ENCODE measurements around the gene GPALPP1. TPM values are rescaled to one million over a fixed set of nuclear protein-coding genes. Genes with fewer than 3 reads are reported as not detected.
A peak's percentile ranks its signal among the peaks of the same experiment; 100 is the strongest.
"Not testable (repeated sequence)": the region's sequence is repeated elsewhere in the genome, so short reads cannot be mapped to it uniquely, and the experiment has no call there.

Gene GPALPP1
- polyA plus RNA-seq (2012; ENCODE audit: insufficient read depth, insufficient read length) = 31.6 TPM

GRCh38 chr13:44989071-44989889 is at the start of gene GPALPP1, which contains the start of gene NUFIP1:
GPALPP1 (plus strand) TSS chr13:44989538; CDS start chr13:44989655, 117 bp downstream.
NUFIP1 (minus strand) TSS chr13:44989471; CDS start chr13:44989436, 35 bp downstream.
- H3K4me3 ChIP-seq (ENCODE audit: low read length) = peak within 1 kb of the TSS; percentile 95
- peak; percentile 90 for DNase-seq (ENCODE audit: low read depth, low spot score)

- H3K4me3 ChIP-seq (ENCODE audit: low read length) = not testable (repeated sequence)
Measured at GRCh38 chr13:44943411-44943810, 45.9 kb upstream of the GPALPP1 start.

GRCh38 chr13:44951184-44951583 is 38.2 kb upstream of the GPALPP1 start:
- no peak for DNase-seq (ENCODE audit: low read depth, low spot score)

More at GRCh38 chr13:44943411-44943810, 45.9 kb upstream of the GPALPP1 start:
- not testable (repeated sequence) for DNase-seq (ENCODE audit: low read depth, low spot score)

GRCh38 chr13:44952671-44953070 is 36.7 kb upstream of the GPALPP1 start:
- DNase-seq (ENCODE audit: low read depth, low spot score) = no peak
- no peak overlapping the region for H3K4me3 ChIP-seq (ENCODE audit: low read length)

More at GRCh38 chr13:44951184-44951583, 38.2 kb upstream of the GPALPP1 start:
- no peak overlapping the region for H3K4me3 ChIP-seq (ENCODE audit: low read length)

GRCh38 chr13:44954224-44954623 is 35.1 kb upstream of the GPALPP1 start:
- no peak for DNase-seq (ENCODE audit: low read depth, low spot score)
- H3K4me3 ChIP-seq (ENCODE audit: low read length) = no peak overlapping the region

- no peak overlapping the region for H3K4me3 ChIP-seq (ENCODE audit: low read length)
- DNase-seq (ENCODE audit: low read depth, low spot score) = no peak
Measured at GRCh38 chr13:44955406-44955805, 33.9 kb upstream of the GPALPP1 start.

GRCh38 chr13:44961997-44962396 is 27.3 kb upstream of the GPALPP1 start:
- no peak overlapping the region for H3K4me3 ChIP-seq (ENCODE audit: low read length)
- DNase-seq (ENCODE audit: low read depth, low spot score) = no peak

- no peak for DNase-seq (ENCODE audit: low read depth, low spot score)
Measured at GRCh38 chr13:44967704-44968433, 21.5 kb upstream of the GPALPP1 start.

GRCh38 chr13:44968434-44968815 is 20.9 kb upstream of the GPALPP1 start:
- no peak overlapping the region for H3K4me3 ChIP-seq (ENCODE audit: low read length)
- no peak for DNase-seq (ENCODE audit: low read depth, low spot score)

More at GRCh38 chr13:44967704-44968433, 21.5 kb upstream of the GPALPP1 start:
- H3K4me3 ChIP-seq (ENCODE audit: low read length) = no peak overlapping the region

- no peak overlapping the region for H3K4me3 ChIP-seq (ENCODE audit: low read length)
- no peak for DNase-seq (ENCODE audit: low read depth, low spot score)
Measured at GRCh38 chr13:44969551-44970484, 19.5 kb upstream of the GPALPP1 start.

GRCh38 chr13:44971656-44972595 is 17.4 kb upstream of the GPALPP1 start:
- no peak for DNase-seq (ENCODE audit: low read depth, low spot score)
- H3K4me3 ChIP-seq (ENCODE audit: low read length) = no peak overlapping the region

GRCh38 chr13:44972956-44973581 is 16.3 kb upstream of the GPALPP1 start:
- no peak for DNase-seq (ENCODE audit: low read depth, low spot score)
- H3K4me3 ChIP-seq (ENCODE audit: low read length) = no peak overlapping the region

- no peak for DNase-seq (ENCODE audit: low read depth, low spot score)
- no peak overlapping the region for H3K4me3 ChIP-seq (ENCODE audit: low read length)
Measured at GRCh38 chr13:44974056-44974793, 15.1 kb upstream of the GPALPP1 start.

- DNase-seq (ENCODE audit: low read depth, low spot score) = no peak
- H3K4me3 ChIP-seq (ENCODE audit: low read length) = no peak overlapping the region
Measured at GRCh38 chr13:44976196-44976595, 13.1 kb upstream of the GPALPP1 start.

- DNase-seq (ENCODE audit: low read depth, low spot score) = no peak
Measured at GRCh38 chr13:44976949-44977583, 12.3 kb upstream of the GPALPP1 start.

GRCh38 chr13:44978328-44978727 is 11.0 kb upstream of the GPALPP1 start:
- DNase-seq (ENCODE audit: low read depth, low spot score) = no peak
- H3K4me3 ChIP-seq (ENCODE audit: low read length) = no peak overlapping the region

More at GRCh38 chr13:44976949-44977583, 12.3 kb upstream of the GPALPP1 start:
- no peak overlapping the region for H3K4me3 ChIP-seq (ENCODE audit: low read length)

Data from Jurkat, Clone E6-1 (cell line).